GM03348 (cell line): ENCODE results near the gene PITPNC1.

Experiments
- DNase-seq: peaks from one replicate; pipeline ENCODE4 v3.0.0; 2012; ENCODE audit warnings: low spot score

Gene PITPNC1

DNA sequence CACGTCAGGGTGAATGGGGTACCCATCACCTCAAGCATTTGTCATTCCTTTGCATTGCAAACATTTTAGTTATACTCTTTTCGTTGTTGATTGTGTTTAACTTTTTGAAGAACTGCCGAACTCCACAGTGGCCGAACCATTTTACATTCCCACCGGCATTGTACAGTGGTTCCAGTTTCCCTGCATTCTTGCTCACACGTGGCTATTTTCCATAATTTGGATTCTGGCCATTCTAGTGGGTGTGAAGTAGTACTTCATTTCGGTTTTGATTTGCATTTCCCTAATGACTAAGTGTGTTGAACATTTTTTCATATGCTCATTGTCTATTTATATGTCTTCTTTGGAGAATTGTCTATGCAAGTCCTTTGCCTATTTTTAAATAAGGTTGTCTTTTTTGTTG is 353.6 kb downstream of the PITPNC1 start:
- no peak for DNase-seq

- DNase-seq, result no peak
Observed at GRCh38 chr17:67733449-67733848, 356.4 kb downstream of the PITPNC1 start.

- no peak for DNase-seq
Observed at GRCh38 chr17:67737145-67737544, 360.1 kb downstream of the PITPNC1 start.

DNA sequence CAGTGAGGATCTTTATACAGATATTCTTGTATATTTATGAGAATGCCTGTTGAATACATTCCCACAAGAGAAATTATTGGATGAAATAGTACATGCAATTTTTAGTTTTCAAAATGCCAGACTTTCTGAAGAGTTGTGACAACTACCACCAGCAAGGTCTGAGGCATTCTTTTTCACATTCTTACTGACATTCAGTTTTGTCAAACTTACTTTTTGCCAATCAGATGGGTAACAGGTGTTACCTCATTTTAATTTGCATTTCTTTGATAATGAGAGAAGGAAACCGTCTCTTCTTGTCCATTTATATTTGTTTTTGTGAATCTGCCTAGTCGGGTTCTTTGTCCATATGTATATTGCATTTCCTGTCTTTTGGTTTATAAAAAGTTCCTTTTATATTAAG is 364.9 kb downstream of the PITPNC1 start:
- DNase-seq, result no peak
